ENCODE data around the gene DBF4.
"Not testable (repeated sequence)": the region's sequence is repeated elsewhere in the genome, so short reads cannot be mapped to it uniquely, and the experiment has no call there.

Gene DBF4

DNA sequence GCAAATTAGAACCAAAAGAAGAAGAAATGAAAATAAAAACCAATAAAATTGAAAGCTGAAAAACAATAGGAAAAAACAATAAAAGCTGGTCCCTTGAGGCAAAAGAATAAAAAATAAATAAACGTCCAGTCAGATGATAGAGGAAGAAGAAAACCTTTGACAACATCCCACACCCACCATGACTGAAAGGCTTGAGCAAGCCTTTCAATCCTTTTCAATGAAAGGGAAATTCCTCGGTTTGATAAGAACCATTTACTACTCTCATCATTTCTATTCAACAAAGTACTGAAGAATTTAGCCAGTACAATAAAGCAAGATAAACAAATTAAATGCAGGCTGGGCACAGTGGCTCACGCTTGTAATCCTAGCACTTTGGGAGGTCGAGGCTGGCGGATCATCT lies 3.9 kb upstream of the DBF4 start:
- TF ChIP-seq, protein P1, sequence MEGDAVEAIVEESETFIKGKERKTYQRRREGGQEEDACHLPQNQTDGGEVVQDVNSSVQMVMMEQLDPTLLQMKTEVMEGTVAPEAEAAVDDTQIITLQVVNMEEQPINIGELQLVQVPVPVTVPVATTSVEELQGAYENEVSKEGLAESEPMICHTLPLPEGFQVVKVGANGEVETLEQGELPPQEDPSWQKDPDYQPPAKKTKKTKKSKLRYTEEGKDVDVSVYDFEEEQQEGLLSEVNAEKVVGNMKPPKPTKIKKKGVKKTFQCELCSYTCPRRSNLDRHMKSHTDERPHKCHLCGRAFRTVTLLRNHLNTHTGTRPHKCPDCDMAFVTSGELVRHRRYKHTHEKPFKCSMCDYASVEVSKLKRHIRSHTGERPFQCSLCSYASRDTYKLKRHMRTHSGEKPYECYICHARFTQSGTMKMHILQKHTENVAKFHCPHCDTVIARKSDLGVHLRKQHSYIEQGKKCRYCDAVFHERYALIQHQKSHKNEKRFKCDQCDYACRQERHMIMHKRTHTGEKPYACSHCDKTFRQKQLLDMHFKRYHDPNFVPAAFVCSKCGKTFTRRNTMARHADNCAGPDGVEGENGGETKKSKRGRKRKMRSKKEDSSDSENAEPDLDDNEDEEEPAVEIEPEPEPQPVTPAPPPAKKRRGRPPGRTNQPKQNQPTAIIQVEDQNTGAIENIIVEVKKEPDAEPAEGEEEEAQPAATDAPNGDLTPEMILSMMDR (IDR thresholded peaks at IDR 0.05; ENCODE audit: insufficient read depth, low read length, poor library complexity, severe bottlenecking) = no peak
- Histone ChIP-seq H3K27me3 (replicated peaks; ENCODE audit: control insufficient read depth, insufficient read depth, low read length) (no peaks in the 10 kb centered on the region), H3K4me3 (replicated peaks; ENCODE audit: low read depth, low read length) (no peak overlapping the region), H3K36me3 (ENCODE audit: control insufficient read depth, insufficient read depth, low read length) (peaks cover 2% of the 10 kb centered on the region)
- no peak for DNase-seq (ENCODE audit: extremely low read depth, insufficient read length)

DNA sequence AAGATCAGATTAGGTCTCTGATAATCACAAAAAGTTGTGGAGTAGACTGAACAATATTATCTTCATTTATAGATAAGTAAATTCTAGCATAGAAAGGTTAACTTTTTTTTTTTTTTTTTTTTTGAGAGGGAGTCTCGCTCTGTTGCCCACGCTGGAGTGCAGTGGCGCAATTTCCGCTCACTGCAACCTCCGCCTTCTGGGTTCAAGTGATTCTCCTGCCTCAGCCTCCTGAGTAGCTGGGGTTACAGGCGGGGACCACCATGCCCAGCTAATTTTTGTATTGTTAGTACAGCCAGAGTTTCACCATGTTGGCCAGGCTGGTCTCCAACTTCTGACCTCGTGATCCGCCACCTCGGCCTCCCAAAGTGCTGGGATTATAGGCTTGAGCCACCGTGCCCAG lies 3.0 kb upstream of the DBF4 start:
- not testable (repeated sequence) for H3K27me3 ChIP-seq (replicated peaks; ENCODE audit: control insufficient read depth, insufficient read depth, low read length); H3K4me3 ChIP-seq (replicated peaks; ENCODE audit: low read depth, low read length); DNase-seq (ENCODE audit: extremely low read depth, insufficient read length); H3K36me3 ChIP-seq (ENCODE audit: control insufficient read depth, insufficient read depth, low read length)

DNA sequence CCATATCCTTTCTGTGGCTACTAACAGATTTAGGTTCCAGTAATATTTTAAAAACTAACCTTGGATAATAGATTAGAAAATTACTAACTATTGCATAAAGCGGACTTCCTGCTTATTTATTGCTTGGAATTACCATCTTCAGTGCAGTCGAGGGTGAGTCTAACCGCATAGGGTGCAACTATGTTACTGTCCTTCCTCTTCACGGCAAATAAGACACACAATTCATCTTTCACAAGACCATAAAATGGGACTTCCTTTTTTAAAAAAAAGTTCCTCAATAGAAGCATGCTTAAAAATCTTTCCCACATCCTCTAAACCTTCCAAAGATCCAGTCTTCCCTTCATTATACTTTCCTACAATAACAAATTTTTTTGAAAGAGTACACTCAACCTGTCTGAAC lies 2.2 kb upstream of the DBF4 start:
- DNase-seq (ENCODE audit: extremely low read depth, insufficient read length) = no peak
- Histone ChIP-seq H3K27me3 (replicated peaks; ENCODE audit: control insufficient read depth, insufficient read depth, low read length) (no peaks in the 10 kb centered on the region), H3K4me3 (replicated peaks; ENCODE audit: low read depth, low read length) (peak overlapping the region; percentile 90), H3K36me3 (ENCODE audit: control insufficient read depth, insufficient read depth, low read length) (peaks cover 2% of the 10 kb centered on the region)
- TF ChIP-seq, protein P1 (IDR thresholded peaks at IDR 0.05; ENCODE audit: insufficient read depth, low read length, poor library complexity, severe bottlenecking) = no peak

DNA sequence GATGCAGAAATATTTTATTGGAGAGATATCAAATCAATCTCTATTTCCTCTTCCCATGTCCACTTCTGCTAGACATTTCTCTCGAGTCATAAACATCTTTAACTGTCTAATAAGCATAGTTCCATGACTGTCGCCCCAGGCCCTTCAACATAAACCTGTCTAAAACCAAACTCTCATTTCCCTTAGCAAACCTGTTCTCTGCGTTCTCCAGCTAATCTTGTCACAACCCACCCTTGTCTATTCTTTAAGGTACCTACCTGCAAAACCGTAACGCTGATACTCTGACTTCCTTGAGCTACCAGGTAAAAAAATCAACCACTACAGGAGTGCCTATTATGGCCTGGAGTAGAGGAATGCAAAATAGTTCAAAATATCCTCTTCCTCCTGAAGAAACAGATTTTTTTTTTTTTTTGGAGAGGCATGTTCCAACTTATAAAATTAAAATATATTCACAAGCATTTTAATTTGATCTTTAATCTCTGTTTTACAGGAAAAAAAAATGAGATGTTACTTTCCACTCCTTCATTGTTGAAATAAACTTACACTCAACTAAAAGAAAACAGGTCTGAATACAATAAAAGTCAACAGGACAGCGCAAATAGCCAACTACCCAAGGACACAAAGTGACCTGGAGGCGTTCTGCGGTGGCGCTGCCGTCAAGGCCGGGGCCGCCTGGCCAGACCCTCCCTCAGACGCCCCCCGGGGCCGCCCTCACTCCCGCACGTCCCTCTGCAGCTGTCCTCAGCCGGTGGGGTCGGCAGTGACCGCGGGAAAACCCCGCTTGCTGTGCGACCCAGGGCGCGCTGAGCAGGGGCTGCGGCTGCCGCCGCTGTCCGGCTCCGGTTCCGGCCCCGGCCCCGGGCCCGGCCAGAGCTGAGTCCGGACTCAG lies 898 bp upstream of the DBF4 start:
- peak overlapping the region; percentile 90 for H3K4me3 ChIP-seq (replicated peaks; ENCODE audit: low read depth, low read length)
- TF ChIP-seq, protein P1 (IDR thresholded peaks at IDR 0.05; ENCODE audit: insufficient read depth, low read length, poor library complexity, severe bottlenecking) = no peak
- peaks cover 2% of the 10 kb centered on the region for H3K36me3 ChIP-seq (ENCODE audit: control insufficient read depth, insufficient read depth, low read length)
- DNase-seq (ENCODE audit: extremely low read depth, insufficient read length) = no peak
- no peaks in the 10 kb centered on the region for H3K27me3 ChIP-seq (replicated peaks; ENCODE audit: control insufficient read depth, insufficient read depth, low read length)

DNA sequence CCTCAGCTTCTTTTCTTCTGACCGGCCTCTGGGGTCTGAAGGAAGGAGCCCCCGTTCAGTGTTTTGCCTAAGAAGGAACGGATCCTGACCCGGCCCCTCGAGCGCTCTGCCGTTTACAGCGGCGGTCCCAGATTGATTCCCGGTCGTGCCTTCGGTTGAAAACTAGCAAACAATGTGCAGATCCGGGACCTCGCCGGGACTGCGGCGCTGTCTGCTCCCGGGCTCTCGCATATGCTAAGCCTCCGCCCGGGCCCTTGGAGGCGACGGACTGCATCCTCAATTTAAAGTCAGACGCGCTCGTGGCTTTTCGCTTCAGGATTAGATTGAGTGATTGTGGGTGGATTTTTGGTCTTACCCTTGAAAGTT lies 559 bp downstream of the DBF4 start:
- TF ChIP-seq, protein P1 (IDR thresholded peaks at IDR 0.05; ENCODE audit: insufficient read depth, low read length, poor library complexity, severe bottlenecking) = no peak
- Histone ChIP-seq H3K27me3 (replicated peaks; ENCODE audit: control insufficient read depth, insufficient read depth, low read length) (no peaks in the 10 kb centered on the region), H3K4me3 (replicated peaks; ENCODE audit: low read depth, low read length) (peak overlapping the region; percentile 79), H3K36me3 (ENCODE audit: control insufficient read depth, insufficient read depth, low read length) (no peaks in the 10 kb centered on the region; the same call in none of the 2 replicates)
- no peak for DNase-seq (ENCODE audit: extremely low read depth, insufficient read length)

DNA sequence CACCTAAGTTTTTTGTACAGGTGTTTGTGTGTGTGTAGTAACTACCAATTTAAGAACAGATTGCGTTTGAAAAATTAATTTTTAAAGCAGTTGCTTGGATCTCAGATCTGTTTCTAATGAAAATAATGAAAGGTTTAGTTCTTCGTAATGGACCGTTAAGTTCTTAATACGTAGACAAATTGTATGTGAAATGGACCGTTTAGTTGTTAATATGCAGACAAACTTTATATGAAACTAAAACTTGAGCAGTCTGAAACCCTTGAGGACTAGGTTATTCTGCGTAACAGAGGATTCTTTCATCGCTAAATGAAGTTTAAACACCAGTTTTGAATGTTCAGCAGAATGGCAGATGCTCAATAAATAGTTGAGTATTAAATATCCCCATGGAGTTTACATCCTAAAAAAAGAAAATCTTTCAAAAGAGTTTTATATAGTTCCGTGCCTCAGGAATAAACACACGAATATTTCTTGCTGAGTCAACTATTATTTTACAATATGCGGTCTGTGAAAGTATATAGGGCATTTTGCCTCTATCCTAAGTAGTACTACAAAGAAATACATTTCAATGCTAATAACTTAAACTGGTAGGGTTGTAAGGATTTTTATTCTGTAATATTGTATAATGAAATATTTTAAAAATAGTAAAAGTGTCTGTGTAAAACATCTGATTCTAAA lies 1.2 kb downstream of the DBF4 start:
- no peaks in the 10 kb centered on the region; the same call in none of the 2 replicates for H3K36me3 ChIP-seq (ENCODE audit: control insufficient read depth, insufficient read depth, low read length)
- DNase-seq (ENCODE audit: extremely low read depth, insufficient read length) = no peak
- H3K27me3 ChIP-seq (replicated peaks; ENCODE audit: control insufficient read depth, insufficient read depth, low read length) = no peaks in the 10 kb centered on the region
- peak overlapping the region; percentile 79 for H3K4me3 ChIP-seq (replicated peaks; ENCODE audit: low read depth, low read length)
- TF ChIP-seq, protein P1 (IDR thresholded peaks at IDR 0.05; ENCODE audit: insufficient read depth, low read length, poor library complexity, severe bottlenecking) = no peak
